T-helper 2 cell treated with Interferon-gamma antibody and Interleukin-4, amounts not matched to agents 100 ng/mL and 5 ng/mL, for 36 hours (primary cell): ENCODE data around the gene IL32. TPM values are rescaled to one million over a fixed set of nuclear protein-coding genes. Genes with fewer than 3 reads are reported as not detected.

Experiments used
- intact Hi-C: fragments of 100-400 bp; cut with micrococcal nuclease; formaldehyde crosslinking; loops from one replicate; pipeline ENCODE4 v1.15.1; 2023
- total RNA-seq: library from RNA; stranded (reverse); gene quantifications from 2 replicates; pipeline ENCODE4 v1.2.3, GENCODE V29; 2022

IL32 gene, protein sequence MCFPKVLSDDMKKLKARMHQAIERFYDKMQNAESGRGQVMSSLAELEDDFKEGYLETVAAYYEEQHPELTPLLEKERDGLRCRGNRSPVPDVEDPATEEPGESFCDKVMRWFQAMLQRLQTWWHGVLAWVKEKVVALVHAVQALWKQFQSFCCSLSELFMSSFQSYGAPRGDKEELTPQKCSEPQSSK
- total RNA-seq, result 3,664 and 3,681 TPM in 2 replicates

DNA sequence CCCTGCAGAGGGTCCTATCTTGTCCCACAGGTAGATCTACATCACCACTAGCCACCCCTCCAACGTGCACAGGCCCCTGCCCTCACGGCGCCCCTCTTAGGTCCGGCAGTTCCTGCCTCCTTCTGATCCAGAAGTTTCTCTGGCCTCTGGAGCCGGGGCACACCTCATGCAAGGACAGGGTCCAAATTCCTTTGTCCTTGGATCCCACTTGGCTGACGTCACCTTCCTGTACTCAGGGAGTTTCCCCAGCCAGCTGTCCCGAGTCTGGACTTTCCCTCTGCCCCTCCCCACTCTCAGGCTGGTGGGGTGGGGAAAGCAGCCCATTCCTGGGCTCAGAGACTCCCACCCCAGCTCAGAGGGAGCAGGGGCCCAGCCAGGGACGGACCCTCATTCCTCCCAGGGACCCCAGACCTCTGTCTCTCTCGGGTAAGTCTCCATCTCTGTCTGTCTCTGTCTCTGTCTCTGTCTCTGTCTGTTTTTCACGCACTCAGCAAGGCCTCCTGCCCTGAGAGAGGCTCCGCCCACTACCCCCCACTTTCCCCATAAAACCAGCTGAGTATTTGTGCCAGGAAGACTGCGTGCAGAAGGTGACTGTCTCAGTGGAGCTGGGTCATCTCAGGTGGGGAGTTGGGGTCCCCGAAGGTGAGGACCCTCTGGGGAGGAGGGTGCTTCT, at the start of gene IL32:
IL32 (plus strand) TSS at position 572 of the 673 bp plus-strand sequence. CDS start 172 bp downstream, outside the sequence.
- intact Hi-C loops, result no loop called here

DNA sequence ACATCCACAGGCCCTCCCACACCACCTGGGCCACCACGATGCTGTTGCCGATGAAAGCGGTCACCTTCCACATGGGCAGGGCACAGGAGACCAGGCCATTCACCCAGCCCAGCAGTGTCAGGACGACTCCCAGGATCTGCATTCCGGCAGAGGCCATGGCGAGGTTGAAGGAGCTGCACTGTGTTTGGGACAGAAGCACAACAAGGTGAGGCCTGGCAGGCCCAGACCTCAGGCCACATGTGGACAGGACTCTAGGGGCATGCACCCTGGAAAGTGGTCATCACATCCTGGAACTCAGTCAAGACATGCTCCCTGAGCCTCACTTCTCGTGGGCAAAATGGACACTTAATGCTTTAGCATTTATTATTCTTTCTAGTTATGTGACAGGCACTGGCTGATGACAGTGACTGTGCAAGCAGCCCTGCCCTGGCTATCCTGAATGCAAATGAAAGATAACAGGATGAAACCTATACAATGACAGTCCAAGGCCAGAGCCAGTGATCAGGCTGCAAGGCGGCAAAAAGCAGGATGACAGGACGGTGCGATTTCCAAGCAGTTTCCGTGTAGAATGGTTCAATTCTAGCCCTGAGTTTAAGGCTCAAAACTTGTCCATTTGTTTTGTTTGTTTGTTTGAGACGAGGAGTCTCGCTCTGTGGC, 49.4 kb upstream of the IL32 start:
- intact Hi-C loops, result no loop called here

DNA sequence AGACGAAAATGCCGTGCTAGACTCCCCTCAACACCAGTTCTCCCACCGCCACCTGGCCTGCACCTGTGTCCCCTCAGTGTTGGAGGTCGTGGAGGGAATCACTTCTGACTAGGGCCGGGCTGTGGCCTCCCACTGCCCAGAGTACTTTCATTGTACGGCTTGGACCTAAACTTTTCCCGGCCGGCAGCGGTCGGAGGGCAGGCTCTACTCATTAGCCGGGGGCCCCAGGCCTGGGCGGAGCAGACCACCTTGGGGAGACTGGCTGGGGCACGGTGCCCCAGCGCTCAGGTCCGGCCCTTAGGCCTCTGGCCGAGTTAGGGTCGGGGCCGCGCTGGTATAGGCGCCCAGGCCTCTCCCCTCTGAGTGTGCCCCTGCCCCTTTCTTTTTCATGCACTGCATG, 48.1 kb upstream of the IL32 start:
- intact Hi-C loops, result no loop called here

GRCh38 chr16:3017794-3018506, 47.5 kb upstream of the IL32 start, which contains the start of gene CLDN6:
TSS of gene CLDN6 (minus strand) at chr16:3018183. CDS start at chr16:3016021, 2,162 bp downstream.
- intact Hi-C loops, result no loop called here

GRCh38 chr16:3019594-3020246, 45.7 kb upstream of the IL32 start:
- intact Hi-C loops, result loop anchor here (1.0 to 10.0 kb wide), 4 partner anchors 15 to 1233 kb away; partner anchors contain the start of genes CLUAP1 and PAQR4

GRCh38 chr16:3020247-3020603, 45.2 kb upstream of the IL32 start, which contains the start of gene TNFRSF12A:
TSS of gene TNFRSF12A (plus strand) at chr16:3020368. CDS start at chr16:3020398, 30 bp downstream.
- intact Hi-C loops, result loop anchor here (1.0 to 10.0 kb wide), 4 partner anchors 16 to 1232 kb away; partner anchors contain the start of genes CLUAP1 and PAQR4

GRCh38 chr16:3020604-3021448, 44.6 kb upstream of the IL32 start:
- intact Hi-C loops, result loop anchor here (1.0 to 10.0 kb wide), 4 partner anchors 17 to 1231 kb away; partner anchors contain the start of genes CLUAP1 and PAQR4

DNA sequence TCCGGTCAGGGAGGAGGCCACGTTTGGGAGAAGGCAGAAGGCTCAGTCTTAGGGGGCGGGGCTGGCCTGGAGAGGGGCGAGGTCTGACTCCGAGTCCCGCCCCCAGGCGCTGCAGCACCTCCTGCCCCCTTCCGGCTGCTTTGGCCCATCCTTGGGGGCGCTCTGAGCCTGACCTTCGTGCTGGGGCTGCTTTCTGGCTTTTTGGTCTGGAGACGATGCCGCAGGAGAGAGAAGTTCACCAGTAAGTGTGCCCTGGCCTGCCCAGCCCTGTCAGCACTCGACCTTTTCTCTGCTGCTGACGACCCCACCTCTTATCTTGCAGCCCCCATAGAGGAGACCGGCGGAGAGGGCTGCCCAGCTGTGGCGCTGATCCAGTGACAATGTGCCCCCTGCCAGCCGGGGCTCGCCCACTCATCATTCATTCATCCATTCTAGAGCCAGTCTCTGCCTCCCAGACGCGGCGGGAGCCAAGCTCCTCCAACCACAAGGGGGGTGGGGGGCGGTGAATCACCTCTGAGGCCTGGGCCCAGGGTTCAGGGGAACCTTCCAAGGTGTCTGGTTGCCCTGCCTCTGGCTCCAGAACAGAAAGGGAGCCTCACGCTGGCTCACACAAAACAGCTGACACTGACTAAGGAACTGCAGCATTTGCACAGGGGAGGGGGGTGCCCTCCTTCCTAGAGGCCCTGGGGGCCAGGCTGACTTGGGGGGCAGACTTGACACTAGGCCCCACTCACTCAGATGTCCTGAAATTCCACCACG, 43.8 kb upstream of the IL32 start:
- intact Hi-C loops, result loop anchor here (5.0 to 10.0 kb wide), 3 partner anchors 54 to 1231 kb away; partner anchors contain the start of genes CLUAP1 and PAQR4

- intact Hi-C loops, result loop anchor here (5.0 to 10.0 kb wide), 3 partner anchors 55 to 1230 kb away; partner anchors contain the start of genes CLUAP1 and PAQR4
Observed at GRCh38 chr16:3022208-3022683, 43.2 kb upstream of the IL32 start.

- intact Hi-C loops, result loop anchor here (5.0 to 10.0 kb wide), 3 partner anchors 56 to 1229 kb away; partner anchors contain the start of genes CLUAP1 and PAQR4
Observed at GRCh38 chr16:3022684-3023414, 42.6 kb upstream of the IL32 start.

DNA sequence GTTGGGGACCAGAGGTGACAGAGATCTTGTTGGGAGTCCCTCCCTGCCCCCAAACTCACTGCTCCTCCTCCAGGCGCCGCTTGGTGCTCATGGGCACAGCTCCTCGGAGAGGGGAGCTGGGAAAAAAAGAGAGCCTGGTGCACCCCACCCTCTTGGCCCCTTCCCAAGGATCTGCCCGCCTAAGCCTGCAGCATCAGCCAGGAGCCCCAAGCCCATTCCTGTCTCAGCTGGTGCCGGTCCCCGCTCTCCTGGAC, 42.1 kb upstream of the IL32 start:
- intact Hi-C loops, result loop anchor here (5.0 to 10.0 kb wide), 3 partner anchors 56 to 1229 kb away; partner anchors contain the start of genes CLUAP1 and PAQR4

- intact Hi-C loops, result loop anchor here (5.0 to 10.0 kb wide), 3 partner anchors 57 to 1228 kb away; partner anchors contain the start of genes CLUAP1 and PAQR4
Observed at GRCh38 chr16:3023669-3024478, 41.6 kb upstream of the IL32 start, which contains the start of the genes HCFC1R1 and THOC6. TSS of gene HCFC1R1 (minus strand) at chr16:3023942. CDS start at chr16:3023941, 1 bp downstream. TSS of gene THOC6 (plus strand) at chr16:3024035. CDS start at chr16:3024327, 292 bp downstream.

GRCh38 chr16:3025032-3026002, 40.1 kb upstream of the IL32 start:
- intact Hi-C loops, result loop anchor here (10.0 kb wide), 1 partner anchor 479 kb away; the partner anchor contains the start of gene CLUAP1

DNA sequence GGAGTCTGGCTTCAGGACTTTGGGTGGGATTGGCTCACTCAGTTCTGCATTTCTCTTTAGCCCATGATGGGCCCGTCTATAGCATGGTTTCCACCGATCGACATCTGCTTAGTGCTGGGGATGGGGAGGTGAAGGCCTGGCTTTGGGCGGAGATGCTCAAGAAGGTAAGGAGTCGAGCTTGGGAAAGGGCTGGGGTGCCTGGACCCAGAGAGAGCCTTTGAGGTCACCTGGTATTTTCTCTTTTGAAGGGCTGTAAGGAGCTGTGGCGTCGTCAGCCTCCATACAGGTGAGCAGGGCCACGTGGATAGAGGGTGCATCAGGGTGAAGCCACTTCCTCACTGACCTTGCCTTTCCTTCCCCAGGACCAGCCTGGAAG, 39.4 kb upstream of the IL32 start:
- intact Hi-C loops, result loop anchor here (10.0 kb wide), 1 partner anchor 479 kb away; the partner anchor contains the start of gene CLUAP1
